Uterus (tissue), 4 donors: Measurements from ENCODE around the gene FAM83F. TPM values are rescaled to one million over a fixed set of nuclear protein-coding genes. Genes with fewer than 3 reads are reported as not detected.

Experiments used
- DNase-seq, 2 donors: peaks; one replicate each; pipeline ENCODE4 v3.0.0-alpha.2; 2019 to 2020
- H3K27ac ChIP-seq, 2 donors: fragments of 200-600 bp; sonication (generic); 1 replicate in 1 of 2; 2 replicates in 1 of 2; pipeline ENCODE4 v1.5.1; 2016 to 2018
- H3K27me3 ChIP-seq, 2 donors: fragments of 200-600 bp; sonication (generic); one replicate each; pipeline ENCODE4 v1.5.1; 2018 to 2019; ENCODE audit warnings: control low read depth in 1 of 2
- H3K36me3 ChIP-seq, 2 donors: fragments of 200-600 bp; sonication (generic); one replicate each; pipeline ENCODE4 v1.5.1; 2019; ENCODE audit warnings: control low read depth in 1 of 2
- H3K4me1 ChIP-seq, 2 donors: fragments of 200-600 bp; sonication (generic); one replicate each; pipeline ENCODE4 v1.5.1; 2018 to 2019; ENCODE audit warnings: control low read depth in 1 of 2
- H3K4me3 ChIP-seq, 2 donors: fragments of 200-600 bp; sonication (generic); 1 replicate in 1 of 2; 2 replicates in 1 of 2; pipeline ENCODE4 v1.5.1; 2018 to 2019; ENCODE audit warnings: mild to moderate bottlenecking in 1 of 2
- H3K9me3 ChIP-seq, 2 donors: fragments of 200-600 bp; sonication (generic); one replicate each; pipeline ENCODE4 v1.5.1; 2019; ENCODE audit warnings: control low read depth in 1 of 2
- CTCF ChIP-seq, 4 experiments: fragments of 200-600 bp in 2 of 4; fragments of 450-650 bp in 2 of 4; sonication (generic) in 2 of 4; IDR thresholded peaks; one replicate each; pipeline ENCODE4 v1.5.1; 2016 to 2019; ENCODE audit warnings: antibody characterized with exemption in 4 of 4, mild to moderate bottlenecking in 2 of 4, moderate library complexity in 1 of 4
- POLR2A ChIP-seq, 2 donors: fragments of 450-650 bp; IDR thresholded peaks; one replicate each; pipeline ENCODE4 v1.6.1; 2016; ENCODE audit warnings: antibody characterized with exemption in 2 of 2, mild to moderate bottlenecking in 1 of 2, moderate library complexity in 1 of 2
- intact Hi-C: fragments of 100-400 bp; cut with DNase I; formaldehyde crosslinking; loops from one replicate; pipeline ENCODE4 v1.15.1; 2023; ENCODE audit warnings: low total_unique reads
- total RNA-seq, 4 donors: library from RNA; depleted of rRNA in 3 of 4; stranded (reverse); fragments of >200 nt in 3 of 4; gene quantifications; one replicate each; pipeline versions ENCODE4 v1.1.0 to v1.2.4, GENCODE V29; 2014 to 2023
- donor health status: DM: yes; HTN: yes; CAD: no.

The FAM83F gene
- total RNA-seq, 4 donors from 2014 or later, result under 0.01 to 2.6 (median 0.11) TPM

- Histone ChIP-seq H3K36me3 (no peaks in the 10 kb centered on the region), H3K27me3 (no peaks in the 10 kb centered on the region), H3K27ac (no peak overlapping the region), H3K4me1 (no peaks in the 10 kb centered on the region), H3K4me3 (no peak overlapping the region), H3K9me3 (no peaks in the 10 kb centered on the region)
- intact Hi-C loops, result no loop called here
- no peak for DNase-seq
- no peak for TF ChIP-seq POLR2A (IDR thresholded peaks at IDR 0.05)
- no peak for TF ChIP-seq CTCF (IDR thresholded peaks at IDR 0.05)
Measured at GRCh38 chr22:40054486-40054885, 59.7 kb downstream of the FAM83F start.

- H3K4me1 ChIP-seq, result no peaks in the 10 kb centered on the region
- H3K27ac ChIP-seq, result no peak overlapping the region
- intact Hi-C loops, result no loop called here
Measured at GRCh38 chr22:40055143-40055883, 60.6 kb downstream of the FAM83F start.

GRCh38 chr22:40056154-40056553 lies 61.4 kb downstream of the FAM83F start:
- Histone ChIP-seq H3K4me3 (no peak overlapping the region), H3K9me3 (no peaks in the 10 kb centered on the region), H3K36me3 (no peaks in the 10 kb centered on the region), H3K27ac (no peak overlapping the region), H3K27me3 (no peaks in the 10 kb centered on the region), H3K4me1 (no peaks in the 10 kb centered on the region)
- DNase-seq, result no peak
- intact Hi-C loops, result no loop called here
- TF ChIP-seq POLR2A (IDR thresholded peaks at IDR 0.05), result no peak
- TF ChIP-seq CTCF (IDR thresholded peaks at IDR 0.05), result no peak

More at GRCh38 chr22:40055143-40055883, 60.6 kb downstream of the FAM83F start:
- no peak for TF ChIP-seq CTCF (IDR thresholded peaks at IDR 0.05)
- TF ChIP-seq POLR2A (IDR thresholded peaks at IDR 0.05), result no peak
- no peaks in the 10 kb centered on the region for H3K9me3 ChIP-seq
- DNase-seq, result no peak
- H3K4me3 ChIP-seq, result no peak overlapping the region
- no peaks in the 10 kb centered on the region for H3K27me3 ChIP-seq
- H3K36me3 ChIP-seq, result no peaks in the 10 kb centered on the region

- Histone ChIP-seq H3K27ac (no peak overlapping the region), H3K4me3 (no peak overlapping the region), H3K4me1 (no peaks in the 10 kb centered on the region), H3K36me3 (no peaks in the 10 kb centered on the region), H3K27me3 (no peaks in the 10 kb centered on the region), H3K9me3 (no peaks in the 10 kb centered on the region)
- intact Hi-C loops, result no loop called here
- no peak for DNase-seq
- TF ChIP-seq CTCF (IDR thresholded peaks at IDR 0.05) (no peak), POLR2A (IDR thresholded peaks at IDR 0.05) (no peak)
Measured at GRCh38 chr22:40056559-40056958, 61.8 kb downstream of the FAM83F start.

- Histone ChIP-seq H3K36me3 (no peaks in the 10 kb centered on the region), H3K4me1 (no peaks in the 10 kb centered on the region), H3K4me3 (no peak overlapping the region), H3K27me3 (no peaks in the 10 kb centered on the region), H3K27ac (no peak overlapping the region), H3K9me3 (no peaks in the 10 kb centered on the region)
- TF ChIP-seq POLR2A (IDR thresholded peaks at IDR 0.05), result no peak
- TF ChIP-seq CTCF (IDR thresholded peaks at IDR 0.05), result no peak
- intact Hi-C loops, result no loop called here
- DNase-seq, result no peak
Measured at GRCh38 chr22:40057652-40058051, 62.9 kb downstream of the FAM83F start.
